ENCODE results near the gene ST7.
"Not testable (repeated sequence)": the region's sequence is repeated elsewhere in the genome, so short reads cannot be mapped to it uniquely, and the experiment has no call there.

DNA sequence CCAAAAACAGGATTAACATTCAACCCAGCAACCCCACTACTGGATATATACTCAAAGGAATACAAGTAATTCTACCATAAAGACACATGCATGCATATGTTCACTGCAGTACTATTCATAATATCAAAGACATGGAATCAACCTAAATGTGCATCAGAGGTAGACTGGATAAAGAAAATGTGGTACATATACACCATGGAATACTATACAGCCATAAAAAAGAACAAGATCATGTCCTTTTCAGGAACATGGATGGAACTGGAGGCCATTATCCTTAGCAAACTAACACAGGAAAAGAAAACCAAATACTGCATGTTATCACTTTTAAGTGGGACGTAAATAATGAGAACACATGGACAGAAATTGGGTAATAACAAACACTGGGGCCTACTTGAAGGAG lies 77.5 kb downstream of the ST7 start:
- TF ChIP-seq CTCF (IDR thresholded peaks at IDR 0.05; ENCODE audit: insufficient read depth, low read depth, low read length); EZH2 (IDR thresholded peaks at IDR 0.05; ENCODE audit: insufficient read depth, low read length): not testable (repeated sequence)
